ENCODE measurements around the gene C1QBP. TPM values are rescaled to one million over a fixed set of nuclear protein-coding genes. Genes with fewer than 3 reads are reported as not detected.

C1QBP gene
- total and polyA plus RNA-seq, 2 donors from 2014 or later = 91.5 to 181 TPM

- H3K27me3 ChIP-seq (ENCODE audit: control insufficient read depth, insufficient read depth, low read length) = no peaks in the 10 kb centered on the region
- H3K4me1 ChIP-seq (ENCODE audit: control insufficient read depth in 2 of 3, insufficient read depth in 2 of 3, low read depth in 1 of 3, low read length in 3 of 3) = peaks cover 0 to 11% (median 5%) of the 10 kb centered on the region in 3 donors
- peak within 1 kb of the TSS; percentile 100 for H3K27ac ChIP-seq (ENCODE audit: low read depth in 2 of 2, low read length in 2 of 2)
- intact Hi-C loops (cut with DNase I) = no loop called here
- H3K9me3 ChIP-seq (ENCODE audit: control insufficient read depth in 2 of 3, insufficient read depth in 1 of 3, low read length in 3 of 3) = no peaks in the 10 kb centered on the region
- TF ChIP-seq, protein P1, sequence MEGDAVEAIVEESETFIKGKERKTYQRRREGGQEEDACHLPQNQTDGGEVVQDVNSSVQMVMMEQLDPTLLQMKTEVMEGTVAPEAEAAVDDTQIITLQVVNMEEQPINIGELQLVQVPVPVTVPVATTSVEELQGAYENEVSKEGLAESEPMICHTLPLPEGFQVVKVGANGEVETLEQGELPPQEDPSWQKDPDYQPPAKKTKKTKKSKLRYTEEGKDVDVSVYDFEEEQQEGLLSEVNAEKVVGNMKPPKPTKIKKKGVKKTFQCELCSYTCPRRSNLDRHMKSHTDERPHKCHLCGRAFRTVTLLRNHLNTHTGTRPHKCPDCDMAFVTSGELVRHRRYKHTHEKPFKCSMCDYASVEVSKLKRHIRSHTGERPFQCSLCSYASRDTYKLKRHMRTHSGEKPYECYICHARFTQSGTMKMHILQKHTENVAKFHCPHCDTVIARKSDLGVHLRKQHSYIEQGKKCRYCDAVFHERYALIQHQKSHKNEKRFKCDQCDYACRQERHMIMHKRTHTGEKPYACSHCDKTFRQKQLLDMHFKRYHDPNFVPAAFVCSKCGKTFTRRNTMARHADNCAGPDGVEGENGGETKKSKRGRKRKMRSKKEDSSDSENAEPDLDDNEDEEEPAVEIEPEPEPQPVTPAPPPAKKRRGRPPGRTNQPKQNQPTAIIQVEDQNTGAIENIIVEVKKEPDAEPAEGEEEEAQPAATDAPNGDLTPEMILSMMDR (IDR thresholded peaks at IDR 0.05; ENCODE audit: borderline replicate concordance, extremely low read depth, insufficient read depth) = no peak
- H3K9ac ChIP-seq (ENCODE audit: low read length in 3 of 3) = peak within 1 kb of the TSS; percentile 90 to 98 (median 98)
- H3K4me3 ChIP-seq (ENCODE audit: low read length in 3 of 3) = peak within 1 kb of the TSS; percentile 94 to 97 (median 95)
- FAIRE-seq (no peak), DNase-seq (peak; percentile 99 to 100 (median 100))
- peaks cover 4 to 22% (median 16%) of the 10 kb centered on the region in 3 donors for H3K36me3 ChIP-seq (ENCODE audit: control insufficient read depth in 2 of 3, insufficient read depth in 3 of 3, low read length in 3 of 3)
Observed at GRCh38 chr17:5486206-5487124, 47.5 kb upstream of the C1QBP start, which contains the start of gene MIS12. MIS12 (plus strand) TSS chr17:5486566; CDS start chr17:5488863, 2,297 bp downstream.

DNA sequence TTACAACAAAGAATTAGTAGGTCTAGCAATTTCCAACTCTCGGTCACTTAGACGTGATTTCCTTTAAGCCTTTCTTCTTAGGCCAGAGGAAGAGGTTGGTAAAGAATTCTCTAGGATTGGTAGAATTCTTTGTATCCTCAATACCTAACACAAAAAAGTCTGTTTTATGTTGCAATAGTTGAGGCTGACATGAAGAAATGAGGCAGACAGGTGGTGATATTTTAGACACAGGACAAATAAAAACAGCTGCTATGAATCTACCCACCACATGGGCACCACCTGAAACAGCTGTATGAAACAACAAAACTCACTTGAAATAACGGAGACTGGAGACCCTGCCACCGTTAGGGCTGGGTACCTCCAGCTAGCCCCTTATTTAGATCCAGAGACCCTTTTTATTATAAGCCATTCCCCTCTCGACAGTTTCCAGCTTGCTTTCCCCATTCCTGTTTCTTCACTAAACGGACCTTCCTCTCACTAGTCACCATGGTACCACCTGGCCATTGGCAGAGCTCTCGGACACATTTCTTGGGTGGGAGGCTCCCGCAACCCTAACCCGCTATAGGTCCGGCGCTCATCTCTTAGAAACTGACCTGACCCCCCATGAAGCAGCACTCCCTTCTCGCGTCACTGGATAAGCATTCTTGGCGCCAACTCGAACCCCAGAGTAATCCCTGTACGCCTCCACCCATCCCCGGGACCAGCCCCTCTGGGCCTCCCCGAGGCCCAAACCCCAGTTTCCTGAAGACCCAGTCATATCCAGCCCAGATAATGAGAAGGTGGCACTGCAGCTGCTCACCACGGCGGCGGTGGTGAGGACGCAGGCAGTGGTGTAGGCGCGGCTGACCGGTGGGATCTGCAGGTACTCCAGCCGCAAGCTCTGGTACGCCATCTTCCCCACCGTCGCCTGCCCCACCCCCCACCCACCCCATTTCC, 46.6 kb upstream of the C1QBP start, which contains the start of gene DERL2:
Gene DERL2, minus strand, starts transcription at position 909 of the 936 bp plus-strand sequence. Its CDS starts 17 bp downstream, at position 892.
- intact Hi-C loops (cut with DNase I) = no loop called here
- Histone ChIP-seq H3K27me3 (ENCODE audit: control insufficient read depth, insufficient read depth, low read length) (no peaks in the 10 kb centered on the region), H3K4me3 (ENCODE audit: low read length in 3 of 3) (peak within 1 kb of the TSS; percentile 94 to 97 (median 95)), H3K4me1 (ENCODE audit: control insufficient read depth in 2 of 3, insufficient read depth in 2 of 3, low read depth in 1 of 3, low read length in 3 of 3) (peaks cover 0 to 11% (median 5%) of the 10 kb centered on the region in 3 donors), H3K27ac (ENCODE audit: low read depth in 2 of 2, low read length in 2 of 2) (peak within 1 kb of the TSS; percentile 100), H3K36me3 (ENCODE audit: control insufficient read depth in 2 of 3, insufficient read depth in 3 of 3, low read length in 3 of 3) (peaks cover 4 to 22% (median 20%) of the 10 kb centered on the region in 3 donors), H3K9me3 (ENCODE audit: control insufficient read depth in 2 of 3, insufficient read depth in 1 of 3, low read length in 3 of 3) (no peaks in the 10 kb centered on the region), H3K9ac (ENCODE audit: low read length in 3 of 3) (peak within 1 kb of the TSS; percentile 90 to 98 (median 98))
- DNase-seq = peak in 1 of 5 donors; percentile 43
- FAIRE-seq = no peak
- TF ChIP-seq, protein P1 (IDR thresholded peaks at IDR 0.05; ENCODE audit: borderline replicate concordance, extremely low read depth, insufficient read depth) = no peak

DNA sequence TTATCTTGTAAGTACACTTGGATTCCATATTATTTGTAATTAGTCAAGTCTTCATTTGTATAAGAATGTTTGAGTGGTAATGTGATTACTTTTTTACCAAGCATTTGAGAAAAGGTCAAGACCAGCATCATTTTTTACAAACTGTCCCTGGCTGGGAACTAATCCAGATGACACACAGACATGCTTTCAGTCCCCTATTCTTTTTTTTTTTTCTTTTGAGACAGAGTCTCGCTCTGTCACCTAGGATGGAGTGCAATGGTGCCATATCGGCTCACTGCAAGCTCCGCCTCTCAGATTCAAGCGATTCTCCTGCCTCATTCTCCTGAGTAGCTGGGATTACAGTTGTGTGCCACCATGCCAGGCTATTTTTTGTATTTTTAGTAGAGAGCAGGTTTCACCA, 42.5 kb upstream of the C1QBP start:
- TF ChIP-seq, protein P1 (IDR thresholded peaks at IDR 0.05; ENCODE audit: borderline replicate concordance, extremely low read depth, insufficient read depth) = no peak
- FAIRE-seq (no peak), DNase-seq (no peak)
- H3K27ac ChIP-seq (ENCODE audit: low read depth in 2 of 2, low read length in 2 of 2) = no peak overlapping the region
- H3K4me1 ChIP-seq (ENCODE audit: control insufficient read depth in 2 of 3, insufficient read depth in 2 of 3, low read depth in 1 of 3, low read length in 3 of 3) = peaks cover 0 to 7% (median 5%) of the 10 kb centered on the region in 3 donors
- peaks cover 22 to 41% (median 38%) of the 10 kb centered on the region in 3 donors for H3K36me3 ChIP-seq (ENCODE audit: control insufficient read depth in 2 of 3, insufficient read depth in 3 of 3, low read length in 3 of 3)
- no peak overlapping the region for H3K9ac ChIP-seq (ENCODE audit: low read length in 3 of 3)
- no peaks in the 10 kb centered on the region for H3K9me3 ChIP-seq (ENCODE audit: control insufficient read depth in 2 of 3, insufficient read depth in 1 of 3, low read length in 3 of 3)
- H3K27me3 ChIP-seq (ENCODE audit: control insufficient read depth, insufficient read depth, low read length) = no peaks in the 10 kb centered on the region
- intact Hi-C loops (cut with DNase I) = no loop called here
- no peak overlapping the region for H3K4me3 ChIP-seq (ENCODE audit: low read length in 3 of 3)

Data from kidney (tissue), 14 donors.